Stimulated activated CD4-positive, alpha-beta T cell treated with anti-CD3 and anti-CD28 coated beads, Interleukin-12 subunit alpha, Interleukin-12 subunit beta, amount 100 ng/mL, for 24 hours (primary cell): Measurements from ENCODE around the gene CAPN13.

Experiments used
- DNase-seq, 2 experiments: peaks; one replicate each; pipeline ENCODE4 v3.0.0-alpha.2; 2020; ENCODE audit warnings: low read depth in 2 of 2

The CAPN13 gene

DNA sequence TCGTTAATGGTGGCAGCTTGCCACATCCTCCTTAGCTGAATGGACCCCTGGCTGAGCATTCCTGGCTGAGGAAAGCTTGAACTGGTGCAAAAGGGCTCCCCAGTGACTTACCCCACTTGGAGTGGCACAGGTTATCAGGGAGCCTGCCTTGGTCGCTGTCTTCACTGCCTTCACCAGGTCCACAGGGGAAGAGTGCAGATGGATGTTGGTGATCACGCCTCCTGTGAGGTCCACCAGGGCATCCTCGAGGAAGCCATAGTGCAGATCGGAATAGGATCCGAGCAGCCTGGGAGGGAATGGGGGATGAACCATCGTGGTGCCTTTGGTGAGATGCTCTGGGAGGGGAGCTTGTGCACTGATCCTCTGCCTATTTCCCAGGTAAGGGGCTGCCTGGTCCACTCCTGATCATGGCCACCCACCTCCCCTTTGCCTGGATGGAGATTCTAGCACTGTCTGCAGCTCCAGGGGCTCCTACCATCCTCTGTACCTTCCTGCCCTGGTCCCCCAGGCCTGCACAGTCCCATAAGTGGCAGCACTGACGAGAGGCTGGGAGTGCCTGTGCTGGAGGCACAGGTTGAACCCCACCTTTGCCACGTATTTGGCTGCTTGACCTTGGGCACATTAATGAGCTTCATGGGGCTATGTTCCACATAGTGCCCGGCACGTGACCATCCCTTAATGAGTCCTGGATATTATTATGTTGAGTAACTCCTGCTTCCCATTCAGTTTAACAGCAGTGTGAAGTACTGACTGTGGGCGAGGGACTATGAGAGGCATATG is 43.0 kb downstream of the CAPN13 start:
- no peak for DNase-seq

DNA sequence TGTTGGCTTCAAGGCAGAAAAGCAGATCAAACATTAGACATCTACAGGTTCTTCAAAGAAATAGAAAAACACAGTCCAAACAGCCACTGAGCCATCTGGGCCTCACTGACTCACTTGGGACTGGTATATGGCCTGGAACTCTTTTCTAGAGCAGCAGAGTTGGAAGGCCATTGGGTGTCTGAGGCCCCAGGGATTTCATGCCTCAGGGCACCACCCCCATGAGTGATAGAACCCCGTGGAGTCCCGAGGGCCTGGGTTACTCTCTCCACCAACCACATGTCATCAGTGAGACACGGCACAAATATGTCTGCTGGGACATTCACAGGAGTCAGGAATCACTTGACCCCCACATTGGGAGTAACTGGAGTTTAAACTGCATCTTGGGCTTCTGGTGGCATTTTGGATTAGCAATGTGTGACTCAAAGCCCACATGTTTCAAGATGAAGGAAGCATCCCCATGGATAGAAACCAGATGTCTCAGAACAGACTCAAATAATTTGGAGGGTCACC is 44.0 kb downstream of the CAPN13 start:
- DNase-seq = no peak

DNA sequence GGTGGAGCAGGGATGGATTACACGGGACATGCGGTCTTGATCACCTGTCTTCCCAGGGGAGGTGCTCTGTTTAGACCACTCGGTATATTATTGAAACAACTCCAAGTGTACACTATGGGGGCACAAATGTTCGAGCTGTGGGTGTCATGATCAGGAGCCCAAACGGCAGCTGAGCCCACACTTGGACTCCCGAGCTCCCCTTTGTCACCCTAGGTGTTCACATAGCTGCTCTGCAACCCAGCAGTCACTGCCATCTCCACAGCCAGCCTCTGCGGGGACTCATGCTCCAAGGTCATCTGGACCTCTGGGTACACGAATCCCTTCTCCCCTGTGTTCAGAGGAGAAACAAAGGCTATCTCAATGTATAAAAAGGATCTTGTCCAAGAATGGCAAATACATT is 46.0 kb downstream of the CAPN13 start:
- DNase-seq = no peak

DNA sequence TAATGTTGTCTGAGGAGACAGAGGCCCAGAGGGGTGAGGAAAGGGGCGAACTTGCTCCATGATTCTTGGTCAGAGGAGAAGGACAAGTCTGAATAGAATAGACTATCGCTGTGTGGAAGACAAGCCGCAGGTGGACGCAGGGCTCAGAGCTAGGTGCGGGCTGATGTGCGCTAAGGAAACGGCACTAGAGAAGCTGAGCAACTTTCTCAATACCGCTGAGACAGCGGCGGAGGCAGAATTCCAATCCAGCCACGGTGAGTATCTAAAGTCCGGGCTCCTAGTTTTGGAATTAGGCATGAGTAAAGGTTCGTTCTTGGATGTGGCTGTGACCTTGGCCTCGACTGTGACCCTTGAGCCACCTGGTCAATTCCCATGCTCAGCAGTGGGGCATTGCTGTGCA is 47.8 kb downstream of the CAPN13 start:
- no peak for DNase-seq

GRCh38 chr2:30758191-30758651 is 49.0 kb downstream of the CAPN13 start:
- DNase-seq = no peak

- no peak for DNase-seq
Measured at GRCh38 chr2:30757749-30758148, 49.5 kb downstream of the CAPN13 start.

DNA sequence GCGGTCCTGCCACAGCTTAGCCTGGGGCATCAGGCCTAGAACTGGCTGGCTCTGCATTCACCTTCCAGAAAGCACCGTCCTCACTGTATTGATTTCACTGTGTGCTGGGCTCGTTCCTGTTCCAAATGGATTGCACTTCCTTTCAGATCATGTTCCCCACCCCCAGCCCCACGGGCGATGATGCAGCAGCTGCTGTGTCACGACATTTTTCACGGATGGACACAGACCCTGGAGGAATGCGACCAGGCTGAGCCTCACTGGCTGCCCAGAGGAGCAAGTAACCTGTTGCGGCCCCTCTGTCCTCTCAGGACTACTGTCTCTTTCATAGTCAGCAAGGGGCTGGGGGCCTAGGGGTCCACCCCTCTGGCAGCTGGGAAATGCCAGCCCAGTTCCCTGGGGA is 50.3 kb downstream of the CAPN13 start:
- DNase-seq = no peak

GRCh38 chr2:30756051-30756719 is 51.1 kb downstream of the CAPN13 start:
- DNase-seq = no peak

DNA sequence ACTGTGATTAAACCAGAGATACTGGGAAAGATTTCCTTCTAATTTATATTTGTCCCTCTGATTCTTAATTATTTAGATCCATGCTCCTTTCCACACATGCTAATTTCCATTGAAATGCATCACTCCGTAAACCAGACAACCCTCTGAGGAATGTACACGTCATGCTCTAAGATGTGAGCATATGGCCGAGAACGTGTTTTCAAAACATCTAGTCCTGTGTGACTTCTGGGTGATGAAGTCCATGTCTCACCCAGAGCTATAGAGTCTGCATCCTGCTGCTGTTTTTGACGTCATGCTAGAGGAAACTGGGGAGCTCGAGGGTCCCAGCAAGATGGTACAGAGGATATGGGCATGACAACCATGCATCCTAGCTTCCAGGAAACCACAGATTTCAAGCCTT is 53.6 kb downstream of the CAPN13 start:
- DNase-seq = no peak

GRCh38 chr2:30752811-30753210 is 54.4 kb downstream of the CAPN13 start:
- DNase-seq = no peak

GRCh38 chr2:30747206-30747605 is 60.0 kb downstream of the CAPN13 start:
- DNase-seq = no peak

DNA sequence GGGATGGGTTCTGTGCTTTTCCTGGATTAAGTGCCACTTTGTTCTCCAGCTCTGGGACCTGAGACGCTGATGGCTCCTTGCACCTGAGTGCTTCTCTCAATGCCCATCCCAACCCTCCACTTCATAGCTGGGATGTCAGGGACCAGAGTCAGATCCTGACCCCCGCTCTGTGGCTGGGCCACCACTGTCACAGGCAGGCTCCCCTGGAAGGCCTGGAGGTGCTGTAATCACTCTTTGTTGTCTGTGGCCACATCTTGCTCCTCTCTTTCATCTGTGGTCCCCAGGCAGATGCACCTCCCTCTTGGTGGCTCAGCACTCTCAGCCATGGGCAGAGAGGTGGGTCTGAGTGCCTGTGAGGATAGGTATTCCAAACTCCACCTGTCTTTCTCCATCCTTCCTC is 62.4 kb downstream of the CAPN13 start:
- DNase-seq = no peak

DNA sequence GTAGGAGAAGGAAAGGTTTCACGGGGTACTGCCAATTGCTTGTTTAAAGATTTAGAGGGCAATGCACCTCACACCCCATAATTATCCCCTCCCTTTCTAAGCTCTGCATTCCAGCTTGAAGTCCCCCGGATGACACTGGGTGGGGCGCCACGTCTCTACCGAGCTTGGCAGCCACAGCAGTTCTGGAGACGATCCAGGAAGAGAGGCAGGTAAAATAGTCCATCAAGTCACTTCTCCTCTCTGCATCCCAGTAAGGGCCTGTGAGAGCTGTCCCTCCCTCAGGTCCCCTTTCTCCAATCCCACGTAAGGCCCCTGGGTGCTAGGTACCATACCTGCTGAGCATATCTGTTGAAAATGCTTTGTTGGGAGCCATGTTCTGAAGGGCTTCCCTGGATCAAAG is 65.7 kb downstream of the CAPN13 start:
- no peak for DNase-seq

DNA sequence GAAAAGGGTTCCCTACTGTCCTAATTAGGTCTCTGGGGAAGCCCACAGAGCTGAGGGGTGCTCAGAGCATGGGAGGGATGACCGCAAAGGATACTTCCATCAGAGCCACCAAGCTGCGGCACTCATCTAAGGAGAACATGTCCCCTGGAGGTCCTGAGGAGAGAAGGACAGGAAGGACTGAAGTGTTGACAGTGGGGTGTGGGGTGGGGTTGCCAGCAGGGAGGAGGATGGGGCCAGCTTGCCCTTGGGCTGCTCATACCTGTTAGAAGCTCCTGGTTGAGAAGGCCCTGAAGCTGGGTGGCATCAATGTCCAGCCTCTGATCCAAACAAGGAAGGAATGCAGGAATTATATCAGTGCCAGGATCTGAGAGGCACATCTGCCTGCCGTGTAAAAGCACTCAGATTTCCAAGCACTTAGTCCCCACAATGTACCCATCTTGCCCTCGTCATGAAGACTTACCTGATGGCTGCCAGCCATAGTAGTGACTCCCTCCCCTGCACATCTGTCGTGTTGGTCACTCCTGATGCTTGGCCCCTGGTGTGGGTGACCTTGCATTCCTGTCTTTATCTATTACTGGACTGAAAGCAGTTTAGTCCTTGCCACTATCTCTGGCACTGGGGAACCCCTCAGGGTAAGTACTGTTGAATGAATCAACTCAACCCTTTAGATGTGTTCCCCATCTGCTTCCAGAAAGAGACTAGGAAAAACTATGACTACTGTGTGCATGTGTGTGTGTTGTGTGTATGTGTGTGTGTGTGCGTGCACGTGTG is 68.9 kb downstream of the CAPN13 start:
- DNase-seq = no peak

DNA sequence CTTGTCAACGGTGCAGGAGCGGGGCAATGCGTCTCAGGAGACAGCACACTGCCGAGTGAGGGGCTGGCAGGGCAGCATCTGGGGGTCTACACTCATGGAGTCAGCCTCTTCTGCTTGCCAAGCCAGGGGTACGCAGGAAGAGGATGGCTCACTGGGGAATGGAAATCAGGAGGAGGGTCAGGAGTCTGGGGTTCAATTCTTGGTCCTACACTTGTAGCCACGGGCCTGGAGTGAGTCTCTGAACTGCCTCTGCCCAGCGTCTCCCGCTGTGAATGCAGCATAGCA is 70.0 kb downstream of the CAPN13 start:
- no peak for DNase-seq

DNA sequence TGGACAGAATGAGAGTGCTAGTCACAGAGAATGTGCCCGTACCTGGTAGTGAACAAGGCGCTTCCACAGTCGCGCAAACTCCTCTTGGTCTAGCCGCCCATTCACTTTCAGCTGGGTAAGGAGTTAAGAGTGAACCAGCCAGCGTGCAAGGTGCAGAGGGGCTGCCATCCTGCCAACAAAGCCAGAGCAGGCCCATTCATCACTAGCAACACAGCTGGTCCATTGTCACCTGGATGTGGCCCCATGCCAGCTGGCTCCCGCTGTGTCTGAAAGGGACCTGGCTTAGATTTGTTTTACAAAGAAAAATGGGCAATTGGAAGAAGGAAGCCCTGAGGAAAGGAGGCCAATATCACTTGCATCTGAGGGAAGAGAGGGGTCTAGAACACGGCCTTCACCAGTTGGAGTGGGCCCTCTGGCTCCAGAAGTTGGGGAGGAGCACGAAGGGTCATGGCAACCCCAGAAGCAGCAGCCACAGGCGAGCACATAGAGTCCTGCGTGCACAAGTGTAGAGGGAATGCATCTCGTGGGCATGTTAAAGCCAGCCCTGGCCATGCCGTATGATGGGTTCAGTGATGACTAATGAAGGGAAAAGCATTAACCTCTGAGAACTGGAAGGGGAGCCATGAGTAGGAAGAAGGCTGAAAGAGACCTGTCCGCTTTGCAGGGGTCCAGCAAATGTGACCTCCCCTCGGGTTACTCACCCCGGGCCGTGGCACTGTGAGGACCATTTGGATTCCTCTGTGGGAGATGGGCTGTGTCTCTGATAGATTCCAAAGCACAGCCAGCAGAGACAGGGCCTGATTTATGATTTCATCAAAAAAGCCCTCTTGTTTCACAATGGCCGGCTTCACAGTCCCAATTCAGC is 70.6 kb downstream of the CAPN13 start:
- DNase-seq = no peak

DNA sequence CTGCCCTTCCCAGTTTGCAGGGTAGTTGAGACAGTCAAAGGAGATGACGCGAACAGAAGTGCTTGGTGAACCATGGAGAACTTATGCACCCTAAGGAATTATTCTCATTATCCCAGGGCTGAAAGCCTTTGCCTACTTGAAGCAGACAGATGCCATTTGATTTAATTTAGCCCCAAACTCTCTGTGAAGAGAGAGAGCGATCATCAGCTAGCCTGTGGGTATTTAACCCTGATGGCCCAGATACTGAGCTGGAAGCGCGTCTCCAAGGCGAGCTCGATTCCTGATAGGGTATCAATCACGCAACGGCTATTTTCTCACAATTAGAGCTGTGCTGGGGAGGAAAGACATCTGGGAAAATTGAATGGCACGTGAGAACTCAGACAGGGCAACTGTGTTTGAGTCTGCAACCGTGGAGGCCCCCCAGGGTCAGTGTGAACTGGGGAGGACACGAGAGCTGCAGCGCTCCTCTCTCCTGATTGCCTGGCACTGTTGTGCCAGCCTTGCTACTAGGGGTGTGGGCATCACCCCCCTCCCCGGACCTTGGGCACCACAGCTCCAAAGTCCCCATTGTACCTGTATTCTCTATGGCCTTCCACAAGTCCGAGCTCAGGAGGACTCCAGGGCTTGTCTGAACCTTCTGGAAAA is 73.2 kb downstream of the CAPN13 start:
- DNase-seq = no peak

GRCh38 chr2:30732876-30733275 is 74.4 kb downstream of the CAPN13 start:
- no peak for DNase-seq

DNA sequence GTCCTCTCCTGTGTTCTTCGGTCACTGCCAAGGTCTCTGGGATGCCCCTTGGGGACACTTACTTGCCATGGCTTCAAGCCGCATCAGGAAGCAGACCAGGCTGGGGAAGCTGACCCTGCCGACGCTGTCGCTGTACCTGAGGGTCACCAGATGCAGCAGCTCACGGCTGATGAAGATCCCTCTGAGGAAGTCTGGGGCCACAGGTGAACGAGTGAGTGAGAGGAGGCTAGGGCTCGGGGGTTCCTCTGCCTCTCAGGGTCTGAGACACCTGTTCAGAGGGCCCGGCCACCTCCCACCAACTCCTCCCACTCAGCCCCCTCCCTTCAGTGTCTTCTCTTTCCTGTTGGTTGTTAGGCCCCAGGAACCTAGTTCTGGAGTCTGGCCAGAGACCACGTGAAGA is 74.9 kb downstream of the CAPN13 start:
- no peak for DNase-seq

- no peak for DNase-seq
Measured at GRCh38 chr2:30731706-30732105, 75.5 kb downstream of the CAPN13 start.
